HEK293T (cell line): ENCODE results near the gene CCDC24.

ENCODE experiments used
- FOXK2 ChIP-seq: fragments of 450-650 bp; IDR thresholded peaks from 2 replicates; pipeline ENCODE4 v1.6.1; 2016; ENCODE audit warnings: mild to moderate bottlenecking
- FOXM1 ChIP-seq: fragments of 450-650 bp; IDR thresholded peaks from 2 replicates; pipeline ENCODE4 v1.6.1; 2017; ENCODE audit warnings: mild to moderate bottlenecking, borderline replicate concordance
- NFRKB ChIP-seq: fragments of 450-650 bp; IDR thresholded peaks from 2 replicates; pipeline ENCODE4 v1.6.1; 2016; ENCODE audit warnings: mild to moderate bottlenecking, moderate library complexity

- no peak for TF ChIP-seq NFRKB
- no peak for TF ChIP-seq FOXM1
- TF ChIP-seq FOXK2, result no peak
These were observed 8.0 kb upstream of the CCDC24 start for GRCh38 chr1:43983253-43983899.
